ENCODE measurements around the gene RIOK3. TPM values are rescaled to one million over a fixed set of nuclear protein-coding genes. Genes with fewer than 3 reads are reported as not detected.
A peak's percentile ranks its signal among the peaks of the same experiment; 100 is the strongest.

RIOK3 gene
- total and polyA plus RNA-seq, 10 of the 15 experiments (the other 5 are each of a cell fraction or from before 2014, with no cell fraction given), result 18.0 to 87.5 (median 53.8) TPM

DNA sequence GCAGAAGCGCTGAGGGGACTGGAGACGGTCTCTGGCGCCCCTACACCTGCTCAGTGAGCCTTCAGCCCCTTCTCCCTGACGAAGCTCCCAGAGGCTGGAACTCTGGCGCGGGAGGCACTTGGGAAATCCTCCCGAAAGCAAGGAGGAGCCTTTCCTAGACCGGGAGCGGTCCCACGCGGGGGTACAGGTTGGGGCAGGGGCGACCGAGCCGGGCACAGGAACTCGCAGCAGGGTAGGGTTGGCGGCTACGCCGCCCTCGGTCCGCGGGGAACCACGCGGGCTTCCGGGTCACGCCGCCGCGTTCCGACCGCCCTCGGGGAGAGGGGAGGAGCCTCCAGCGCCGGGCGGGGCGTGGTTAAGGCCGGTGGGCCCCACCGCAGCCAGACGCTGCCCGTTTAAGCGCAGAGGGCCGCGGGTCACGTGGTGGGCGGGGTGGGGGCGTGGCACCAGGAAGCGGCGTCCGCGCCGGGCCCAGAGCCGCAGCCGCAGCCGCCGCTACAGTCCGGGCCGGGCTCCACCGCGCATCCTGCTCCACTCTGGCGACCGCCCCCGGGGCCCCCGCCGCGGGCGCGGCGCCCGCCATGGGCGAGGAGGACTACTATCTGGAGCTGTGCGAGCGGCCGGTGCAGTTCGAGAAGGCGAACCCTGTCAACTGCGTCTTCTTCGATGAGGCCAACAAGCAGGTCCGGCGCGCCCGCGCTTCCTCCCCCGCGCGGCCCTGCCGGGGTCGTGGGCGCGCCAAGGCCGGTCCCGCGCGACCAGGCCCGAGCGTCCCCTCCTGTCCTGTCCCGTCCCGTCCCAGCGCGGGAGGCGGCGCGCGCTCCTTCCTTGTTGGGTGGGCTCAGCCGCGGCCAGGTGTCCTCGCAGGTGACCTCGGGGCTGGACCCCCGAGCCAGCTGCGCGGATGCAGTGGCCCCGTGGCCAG lies 50.2 kb downstream of the RIOK3 start, which contains the start of gene RMC1 (continued):
- TF ChIP-seq, protein P1, sequence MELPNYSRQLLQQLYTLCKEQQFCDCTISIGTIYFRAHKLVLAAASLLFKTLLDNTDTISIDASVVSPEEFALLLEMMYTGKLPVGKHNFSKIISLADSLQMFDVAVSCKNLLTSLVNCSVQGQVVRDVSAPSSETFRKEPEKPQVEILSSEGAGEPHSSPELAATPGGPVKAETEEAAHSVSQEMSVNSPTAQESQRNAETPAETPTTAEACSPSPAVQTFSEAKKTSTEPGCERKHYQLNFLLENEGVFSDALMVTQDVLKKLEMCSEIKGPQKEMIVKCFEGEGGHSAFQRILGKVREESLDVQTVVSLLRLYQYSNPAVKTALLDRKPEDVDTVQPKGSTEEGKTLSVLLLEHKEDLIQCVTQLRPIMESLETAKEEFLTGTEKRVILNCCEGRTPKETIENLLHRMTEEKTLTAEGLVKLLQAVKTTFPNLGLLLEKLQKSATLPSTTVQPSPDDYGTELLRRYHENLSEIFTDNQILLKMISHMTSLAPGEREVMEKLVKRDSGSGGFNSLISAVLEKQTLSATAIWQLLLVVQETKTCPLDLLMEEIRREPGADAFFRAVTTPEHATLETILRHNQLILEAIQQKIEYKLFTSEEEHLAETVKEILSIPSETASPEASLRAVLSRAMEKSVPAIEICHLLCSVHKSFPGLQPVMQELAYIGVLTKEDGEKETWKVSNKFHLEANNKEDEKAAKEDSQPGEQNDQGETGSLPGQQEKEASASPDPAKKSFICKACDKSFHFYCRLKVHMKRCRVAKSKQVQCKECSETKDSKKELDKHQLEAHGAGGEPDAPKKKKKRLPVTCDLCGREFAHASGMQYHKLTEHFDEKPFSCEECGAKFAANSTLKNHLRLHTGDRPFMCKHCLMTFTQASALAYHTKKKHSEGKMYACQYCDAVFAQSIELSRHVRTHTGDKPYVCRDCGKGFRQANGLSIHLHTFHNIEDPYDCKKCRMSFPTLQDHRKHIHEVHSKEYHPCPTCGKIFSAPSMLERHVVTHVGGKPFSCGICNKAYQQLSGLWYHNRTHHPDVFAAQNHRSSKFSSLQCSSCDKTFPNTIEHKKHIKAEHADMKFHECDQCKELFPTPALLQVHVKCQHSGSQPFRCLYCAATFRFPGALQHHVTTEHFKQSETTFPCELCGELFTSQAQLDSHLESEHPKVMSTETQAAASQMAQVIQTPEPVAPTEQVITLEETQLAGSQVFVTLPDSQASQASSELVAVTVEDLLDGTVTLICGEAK (IDR thresholded peaks at IDR 0.05; ENCODE audit: borderline replicate concordance), result peak; percentile 76; the same call in 1 of the 2 replicates
- TF ChIP-seq, protein P2, sequence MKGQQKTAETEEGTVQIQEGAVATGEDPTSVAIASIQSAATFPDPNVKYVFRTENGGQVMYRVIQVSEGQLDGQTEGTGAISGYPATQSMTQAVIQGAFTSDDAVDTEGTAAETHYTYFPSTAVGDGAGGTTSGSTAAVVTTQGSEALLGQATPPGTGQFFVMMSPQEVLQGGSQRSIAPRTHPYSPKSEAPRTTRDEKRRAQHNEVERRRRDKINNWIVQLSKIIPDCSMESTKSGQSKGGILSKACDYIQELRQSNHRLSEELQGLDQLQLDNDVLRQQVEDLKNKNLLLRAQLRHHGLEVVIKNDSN (IDR thresholded peaks at IDR 0.05; ENCODE audit: borderline replicate concordance, extremely low read length, insufficient read depth, low read depth, low read length), result peak; percentile 96
- TF ChIP-seq ZNF622 (IDR thresholded peaks at IDR 0.05) (no peak), MEF2A (IDR thresholded peaks at IDR 0.05; ENCODE audit: insufficient read depth, low read depth, low read length) (0 out of 2 replicates have a peak, but pooled peaks have one; percentile 33), SPI1 (IDR thresholded peaks at IDR 0.05; ENCODE audit: borderline replicate concordance, insufficient read depth, low read depth, low read length) (no peak), SREBF1 (IDR thresholded peaks at IDR 0.05; ENCODE audit: low read length) (no peak), PAX5 (IDR thresholded peaks at IDR 0.05; ENCODE audit: borderline replicate concordance, low read depth, low read length) (no peak), MEF2B (IDR thresholded peaks at IDR 0.05; ENCODE audit: partially characterized antibody, poor library complexity, severe bottlenecking) (peak; percentile 21), RELA (IDR thresholded peaks at IDR 0.05; ENCODE audit: borderline replicate concordance, partially characterized antibody) (peak; percentile 48), SMARCA5 (IDR thresholded peaks at IDR 0.05) (no peak; the same call in 1 of the 2 replicates), HDAC2 (IDR thresholded peaks at IDR 0.05) (no peak), MXI1 (IDR thresholded peaks at IDR 0.05; ENCODE audit: low read depth, low read length) (peak; percentile 61), NFIC (IDR thresholded peaks at IDR 0.05; ENCODE audit: low read depth, low read length) (no peak), CREM (IDR thresholded peaks at IDR 0.05; ENCODE audit: low read depth) (no peak), ZNF384 (IDR thresholded peaks at IDR 0.05; ENCODE audit: borderline replicate concordance, low read depth, low read length) (no peak), TBL1XR1 (IDR thresholded peaks at IDR 0.05; ENCODE audit: low read depth, low read length) (no peak), MYC (IDR thresholded peaks at IDR 0.05; ENCODE audit: insufficient read depth, insufficient read length, insufficient replicate concordance, low read length, severe bottlenecking) (no peak), NR2C2 (IDR thresholded peaks at IDR 0.05; ENCODE audit: borderline replicate concordance, control insufficient read depth, insufficient read length, low read depth) (no peak)
- TF ChIP-seq, protein P3, sequence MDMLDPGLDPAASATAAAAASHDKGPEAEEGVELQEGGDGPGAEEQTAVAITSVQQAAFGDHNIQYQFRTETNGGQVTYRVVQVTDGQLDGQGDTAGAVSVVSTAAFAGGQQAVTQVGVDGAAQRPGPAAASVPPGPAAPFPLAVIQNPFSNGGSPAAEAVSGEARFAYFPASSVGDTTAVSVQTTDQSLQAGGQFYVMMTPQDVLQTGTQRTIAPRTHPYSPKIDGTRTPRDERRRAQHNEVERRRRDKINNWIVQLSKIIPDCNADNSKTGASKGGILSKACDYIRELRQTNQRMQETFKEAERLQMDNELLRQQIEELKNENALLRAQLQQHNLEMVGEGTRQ (IDR thresholded peaks at IDR 0.05; ENCODE audit: borderline replicate concordance, low read depth, low read length), result peak; percentile 91
- TF ChIP-seq, protein P4, sequence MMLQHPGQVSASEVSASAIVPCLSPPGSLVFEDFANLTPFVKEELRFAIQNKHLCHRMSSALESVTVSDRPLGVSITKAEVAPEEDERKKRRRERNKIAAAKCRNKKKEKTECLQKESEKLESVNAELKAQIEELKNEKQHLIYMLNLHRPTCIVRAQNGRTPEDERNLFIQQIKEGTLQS (IDR thresholded peaks at IDR 0.05; ENCODE audit: borderline replicate concordance, extremely low read depth, low read depth, low read length), result peak; percentile 65; the same call in 1 of the 2 replicates
- TF ChIP-seq, protein P5, sequence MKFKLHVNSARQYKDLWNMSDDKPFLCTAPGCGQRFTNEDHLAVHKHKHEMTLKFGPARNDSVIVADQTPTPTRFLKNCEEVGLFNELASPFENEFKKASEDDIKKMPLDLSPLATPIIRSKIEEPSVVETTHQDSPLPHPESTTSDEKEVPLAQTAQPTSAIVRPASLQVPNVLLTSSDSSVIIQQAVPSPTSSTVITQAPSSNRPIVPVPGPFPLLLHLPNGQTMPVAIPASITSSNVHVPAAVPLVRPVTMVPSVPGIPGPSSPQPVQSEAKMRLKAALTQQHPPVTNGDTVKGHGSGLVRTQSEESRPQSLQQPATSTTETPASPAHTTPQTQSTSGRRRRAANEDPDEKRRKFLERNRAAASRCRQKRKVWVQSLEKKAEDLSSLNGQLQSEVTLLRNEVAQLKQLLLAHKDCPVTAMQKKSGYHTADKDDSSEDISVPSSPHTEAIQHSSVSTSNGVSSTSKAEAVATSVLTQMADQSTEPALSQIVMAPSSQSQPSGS (IDR thresholded peaks at IDR 0.05; ENCODE audit: low read length), result no peak

Data from GM12878 (cell line).